Trophoblast cell (in vitro differentiated cells and primary cell): ENCODE data around the gene OR51E1.

Experiments
- DNase-seq, 2 donors: peaks; one replicate each; pipeline ENCODE4 v3.0.0-alpha.2; 2016
- H2AFZ ChIP-seq: 2 replicates; pipeline ENCODE4 v1.6.1; 2013; ENCODE audit warnings: low read length, moderate library complexity, mild to moderate bottlenecking; ENCODE audit not compliant: insufficient read depth, poor library complexity
- H2AK5ac ChIP-seq: 2 replicates; pipeline ENCODE4 v1.6.1; 2013; ENCODE audit warnings: mild to moderate bottlenecking, low read length
- H2BK120ac ChIP-seq: 2 replicates; pipeline ENCODE4 v1.6.1; 2013; ENCODE audit warnings: low read length, mild to moderate bottlenecking, moderate library complexity; ENCODE audit not compliant: insufficient read depth, poor library complexity
- H2BK12ac ChIP-seq: 2 replicates; pipeline ENCODE4 v1.6.1; 2013; ENCODE audit warnings: mild to moderate bottlenecking, low read length, moderate library complexity
- H2BK5ac ChIP-seq: 2 replicates; pipeline ENCODE4 v1.6.1; 2013; ENCODE audit warnings: low read length, low read depth, moderate library complexity, mild to moderate bottlenecking; ENCODE audit not compliant: poor library complexity
- H3K14ac ChIP-seq: 2 replicates; pipeline ENCODE4 v1.6.1; 2013; ENCODE audit warnings: mild to moderate bottlenecking, low read length
- H3K18ac ChIP-seq: 2 replicates; pipeline ENCODE4 v1.6.1; 2013; ENCODE audit warnings: mild to moderate bottlenecking, low read length
- H3K23ac ChIP-seq: 2 replicates; pipeline ENCODE4 v1.6.1; 2013; ENCODE audit warnings: low read length
- H3K27ac ChIP-seq: 2 replicates; pipeline ENCODE4 v1.5.1; 2013; ENCODE audit warnings: low read depth, mild to moderate bottlenecking, inconsistent platforms, low read length, moderate library complexity
- H3K27me3 ChIP-seq: 2 replicates; pipeline ENCODE4 v1.6.1; 2013; ENCODE audit warnings: inconsistent platforms, mild to moderate bottlenecking, low read length, moderate library complexity; ENCODE audit not compliant: insufficient read depth
- H3K36me3 ChIP-seq, 2 experiments: 1 replicate in 1 of 2; 2 replicates in 1 of 2; pipeline ENCODE4 v1.6.1; 2013; ENCODE audit warnings: low read length in 2 of 2, mild to moderate bottlenecking in 2 of 2, moderate library complexity in 1 of 2; ENCODE audit not compliant: insufficient read depth in 2 of 2, control insufficient read depth in 1 of 2
- H3K4ac ChIP-seq: 2 replicates; pipeline ENCODE4 v1.6.1; 2013; ENCODE audit warnings: low read depth, mild to moderate bottlenecking, low read length, moderate library complexity
- H3K4me1 ChIP-seq, 2 experiments: 1 replicate in 1 of 2; 2 replicates in 1 of 2; pipeline ENCODE4 v1.6.1; 2013; ENCODE audit warnings: low read length in 2 of 2, mild to moderate bottlenecking in 2 of 2, moderate library complexity in 1 of 2; ENCODE audit not compliant: insufficient read depth in 2 of 2, control insufficient read depth in 1 of 2
- H3K4me2 ChIP-seq: 2 replicates; pipeline ENCODE4 v1.6.1; 2013; ENCODE audit warnings: inconsistent platforms, mild to moderate bottlenecking, low read length, moderate library complexity
- H3K4me3 ChIP-seq: 2 replicates; pipeline ENCODE4 v1.5.1; 2013; ENCODE audit warnings: mild to moderate bottlenecking, low read depth, low read length, inconsistent platforms
- H3K79me1 ChIP-seq: one replicate; pipeline ENCODE4 v1.6.1; 2013; ENCODE audit warnings: low read length
- H3K79me2 ChIP-seq: 2 replicates; pipeline ENCODE4 v1.6.1; 2013; ENCODE audit warnings: low read length, mild to moderate bottlenecking; ENCODE audit not compliant: control insufficient read depth, insufficient read depth, poor library complexity
- H3K9ac ChIP-seq: 2 replicates; pipeline ENCODE4 v1.6.1; 2013; ENCODE audit warnings: mild to moderate bottlenecking, low read length
- H3K9me3 ChIP-seq: 2 replicates; pipeline ENCODE4 v1.6.1; 2013; ENCODE audit warnings: low read depth, mild to moderate bottlenecking, control low read depth, inconsistent platforms, low read length; ENCODE audit not compliant: insufficient read depth
- H4K12ac ChIP-seq: 2 replicates; pipeline ENCODE4 v1.6.1; 2013; ENCODE audit warnings: low read depth, mild to moderate bottlenecking, low read length, moderate library complexity
- H4K8ac ChIP-seq: 2 replicates; pipeline ENCODE4 v1.6.1; 2013; ENCODE audit warnings: low read depth, mild to moderate bottlenecking, low read length, moderate library complexity
- H4K91ac ChIP-seq: one replicate; pipeline ENCODE4 v1.6.1; 2013; ENCODE audit warnings: low read depth, mild to moderate bottlenecking, low read length, moderate library complexity
- WGBS: extraction: QIAGEN DNeasy Blood & Tissue Kit; methylation state at CpG from one replicate; pipeline ENCODE4 v1.1.7; 2013; ENCODE audit warnings: missing lambda C conversion rate; ENCODE audit not compliant: insufficient read length, insufficient coverage; ENCODE audit errors: extremely low coverage; 5-methylcytosine and 5-hydroxymethylcytosine counted together

OR51E1 gene

DNA sequence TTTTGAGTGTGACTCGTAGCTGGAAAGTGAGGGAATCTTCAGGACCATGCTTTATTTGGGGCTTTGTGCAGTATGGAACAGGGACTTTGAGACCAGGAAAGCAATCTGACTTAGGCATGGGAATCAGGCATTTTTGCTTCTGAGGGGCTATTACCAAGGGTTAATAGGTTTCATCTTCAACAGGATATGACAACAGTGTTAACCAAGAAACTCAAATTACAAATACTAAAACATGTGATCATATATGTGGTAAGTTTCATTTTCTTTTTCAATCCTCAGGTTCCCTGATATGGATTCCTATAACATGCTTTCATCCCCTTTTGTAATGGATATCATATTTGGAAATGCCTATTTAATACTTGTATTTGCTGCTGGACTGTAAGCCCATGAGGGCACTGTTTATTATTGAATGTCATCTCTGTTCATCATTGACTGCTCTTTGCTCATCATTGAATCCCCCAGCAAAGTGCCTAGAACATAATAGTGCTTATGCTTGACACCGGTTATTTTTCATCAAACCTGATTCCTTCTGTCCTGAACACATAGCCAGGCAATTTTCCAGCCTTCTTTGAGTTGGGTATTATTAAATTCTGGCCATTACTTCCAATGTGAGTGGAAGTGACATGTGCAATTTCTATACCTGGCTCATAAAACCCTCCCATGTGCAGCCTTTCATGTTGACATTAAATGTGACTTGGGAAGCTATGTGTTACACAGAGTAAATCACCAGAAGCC is 11.0 kb downstream of the OR51E1 start:
- H3K36me3 ChIP-seq, result no peaks in the 10 kb centered on the region
- H3K18ac ChIP-seq, result no peak overlapping the region
- H3K9ac ChIP-seq, result no peak overlapping the region
- H3K4ac ChIP-seq, result no peak overlapping the region
- H3K14ac ChIP-seq, result no peak overlapping the region
- H2AFZ ChIP-seq, result no peak overlapping the region
- no peak for DNase-seq
- no peak overlapping the region for H2BK120ac ChIP-seq
- no peak overlapping the region for H4K12ac ChIP-seq
- H3K27me3 ChIP-seq, result no peaks in the 10 kb centered on the region
- H2BK5ac ChIP-seq, result no peak overlapping the region
- no peak overlapping the region for H3K4me2 ChIP-seq
- H3K27ac ChIP-seq, result no peak overlapping the region
- H3K79me1 ChIP-seq, result no peaks in the 10 kb centered on the region
- H4K91ac ChIP-seq, result no peak overlapping the region
- no peak overlapping the region for H4K8ac ChIP-seq
- no peaks in the 10 kb centered on the region for H3K4me1 ChIP-seq
- H2AK5ac ChIP-seq, result no peak overlapping the region
- no peak overlapping the region for H3K4me3 ChIP-seq
- no peak overlapping the region for H3K23ac ChIP-seq
- H3K9me3 ChIP-seq, result no peaks in the 10 kb centered on the region
- no peak overlapping the region for H2BK12ac ChIP-seq
- WGBS, result no CpG with 5 or more reads among the region's 2 CpGs
- no peaks in the 10 kb centered on the region for H3K79me2 ChIP-seq

DNA sequence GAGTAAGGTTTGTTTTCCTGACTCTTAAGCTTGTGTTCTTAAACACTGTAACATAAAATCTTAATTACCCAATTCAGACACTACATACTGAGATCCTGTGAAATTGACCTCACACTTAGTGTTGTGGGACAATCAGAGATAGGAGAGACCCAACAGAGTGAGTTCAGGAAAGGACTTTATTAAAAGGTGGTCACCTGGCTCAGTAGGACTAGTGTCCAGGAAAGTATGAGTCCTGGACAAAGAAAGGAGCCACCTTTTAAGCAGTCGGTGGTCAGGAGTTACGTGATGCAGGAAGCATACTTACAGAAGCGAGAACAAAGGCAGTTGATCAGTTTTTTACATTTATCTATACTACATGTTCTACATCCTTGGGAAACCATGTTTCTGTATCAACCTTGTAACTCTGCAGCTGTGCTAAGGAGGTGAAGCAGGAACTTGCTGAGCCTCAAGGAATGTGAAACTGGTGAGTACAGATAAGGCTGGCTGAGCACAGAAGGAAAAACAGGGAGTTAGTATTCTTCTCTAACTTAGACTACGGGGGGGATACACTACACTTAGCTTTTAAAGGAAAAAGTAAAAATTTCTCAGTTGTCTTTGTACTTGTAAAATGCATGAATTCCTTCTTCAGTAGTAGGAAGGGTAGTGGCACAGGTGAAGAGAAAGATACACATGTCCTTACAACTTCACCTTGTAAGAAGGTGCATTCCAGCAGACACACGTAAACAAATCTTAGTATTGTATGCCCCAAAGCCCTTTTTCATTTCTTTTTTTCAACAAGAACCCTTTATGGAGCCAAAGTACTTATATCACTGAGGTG is 15.1 kb downstream of the OR51E1 start:
- Histone ChIP-seq H2AK5ac (no peak overlapping the region), H3K4ac (no peak overlapping the region), H3K9me3 (peaks cover 2% of the 10 kb centered on the region), H3K27me3 (no peaks in the 10 kb centered on the region), H2BK5ac (no peak overlapping the region), H3K36me3 (no peaks in the 10 kb centered on the region), H3K27ac (no peak overlapping the region), H3K23ac (no peak overlapping the region), H3K79me1 (no peaks in the 10 kb centered on the region), H3K18ac (no peak overlapping the region), H3K14ac (no peak overlapping the region), H3K4me1 (no peaks in the 10 kb centered on the region), H3K4me3 (no peak overlapping the region), H3K9ac (no peak overlapping the region), H3K79me2 (no peaks in the 10 kb centered on the region), H2BK12ac (no peak overlapping the region), H2AFZ (no peak overlapping the region), H3K4me2 (no peak overlapping the region), H2BK120ac (no peak overlapping the region), H4K12ac (no peak overlapping the region), H4K91ac (no peak overlapping the region), H4K8ac (no peak overlapping the region)
- no peak for DNase-seq
- no CpG with 5 or more reads among the region's 5 CpGs for WGBS

DNA sequence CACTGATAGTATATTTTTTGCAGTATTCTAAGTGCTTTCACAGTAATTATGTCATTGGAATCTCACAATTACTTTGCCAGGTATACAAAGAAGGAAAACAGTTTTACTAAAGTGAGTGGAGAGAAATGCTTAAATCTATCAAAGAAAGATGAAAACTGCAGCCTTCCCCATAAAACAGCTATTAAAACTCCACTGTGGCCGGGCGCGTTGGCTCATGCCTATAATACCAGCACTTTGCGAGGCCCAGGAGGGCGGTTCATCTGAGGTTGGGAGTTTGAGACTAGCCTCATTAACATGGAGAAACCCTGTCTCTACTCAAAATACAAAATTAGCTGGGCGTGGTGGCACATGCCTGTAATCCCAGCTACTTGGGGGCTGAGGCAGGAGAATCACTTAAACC is 19.1 kb downstream of the OR51E1 start:
- Histone ChIP-seq H3K4me2 (no peak overlapping the region), H3K9me3 (peaks cover 2% of the 10 kb centered on the region), H3K27ac (no peak overlapping the region), H3K27me3 (no peaks in the 10 kb centered on the region), H3K4ac (no peak overlapping the region), H3K4me1 (no peaks in the 10 kb centered on the region), H3K18ac (no peak overlapping the region), H3K79me2 (no peaks in the 10 kb centered on the region), H3K36me3 (no peaks in the 10 kb centered on the region), H2BK12ac (no peak overlapping the region), H3K4me3 (no peak overlapping the region), H3K23ac (no peak overlapping the region), H4K8ac (no peak overlapping the region), H2AFZ (no peak overlapping the region), H3K14ac (no peak overlapping the region), H2BK120ac (no peak overlapping the region), H2AK5ac (no peak overlapping the region), H2BK5ac (no peak overlapping the region), H4K91ac (no peak overlapping the region), H3K9ac (no peak overlapping the region), H4K12ac (no peak overlapping the region), H3K79me1 (no peaks in the 10 kb centered on the region)
- DNase-seq, result no peak
- no CpG with 5 or more reads among the region's 6 CpGs for WGBS

DNA sequence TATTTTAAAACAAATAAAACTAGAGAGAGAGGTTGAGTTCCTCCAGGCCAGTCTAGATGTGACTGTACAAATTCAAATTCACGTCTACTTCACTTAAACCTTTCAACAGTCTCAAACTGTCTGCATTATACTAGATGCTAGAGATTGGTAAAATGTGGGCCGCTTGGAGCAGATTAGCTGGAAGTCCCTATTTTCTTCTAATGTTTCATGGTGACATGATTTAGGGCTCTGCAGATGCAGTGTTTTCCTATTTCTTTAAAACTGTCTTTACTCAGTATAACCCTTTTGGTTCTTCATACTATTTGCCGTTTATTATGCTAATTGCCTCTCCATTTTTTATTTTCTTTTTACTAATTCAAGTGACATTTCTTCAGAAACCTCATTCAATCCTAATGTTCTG is 20.4 kb downstream of the OR51E1 start:
- Histone ChIP-seq H3K9ac (no peak overlapping the region), H2BK5ac (no peak overlapping the region), H3K4ac (no peak overlapping the region), H3K14ac (no peak overlapping the region), H4K8ac (no peak overlapping the region), H2BK120ac (no peak overlapping the region), H3K23ac (no peak overlapping the region), H3K4me3 (no peak overlapping the region), H3K27me3 (no peaks in the 10 kb centered on the region), H3K4me2 (no peak overlapping the region), H3K18ac (no peak overlapping the region), H4K12ac (no peak overlapping the region), H2BK12ac (no peak overlapping the region), H3K36me3 (no peaks in the 10 kb centered on the region), H3K79me2 (no peaks in the 10 kb centered on the region), H3K79me1 (no peaks in the 10 kb centered on the region), H2AK5ac (no peak overlapping the region), H3K9me3 (peaks cover 2% of the 10 kb centered on the region), H4K91ac (no peak overlapping the region), H3K27ac (no peak overlapping the region), H2AFZ (no peak overlapping the region), H3K4me1 (no peaks in the 10 kb centered on the region)
- no CpG with 5 or more reads among the region's 3 CpGs for WGBS
- DNase-seq, result no peak
